Spleen (tissue), 11 donors: ENCODE measurements around the gene NCAPD3. TPM values are rescaled to one million over a fixed set of nuclear protein-coding genes. Genes with fewer than 3 reads are reported as not detected.

ENCODE experiments used
- DNase-seq: peaks from one replicate; pipeline ENCODE4 v3.0.0-alpha.2; 2020
- H3K27ac ChIP-seq, 8 donors: fragments of 200-600 bp; sonication (generic) in 7 of 8; 1 replicate in 4 of 8; 2 replicates in 4 of 8; pipeline versions ENCODE4 v1.5.0 to v1.8.0; 2016 to 2021; ENCODE audit warnings: inconsistent platforms in 4 of 8, mild to moderate bottlenecking in 4 of 8, moderate library complexity in 1 of 8
- H3K27me3 ChIP-seq, 7 donors: fragments of 200-600 bp; sonication (generic) in 6 of 7; replicated peaks in 1 of 7; 1 replicate in 4 of 7; 2 replicates in 3 of 7; pipeline versions ENCODE4 v1.5.0 to v1.8.0; 2016 to 2021; ENCODE audit warnings: inconsistent platforms in 3 of 7, mild to moderate bottlenecking in 1 of 7
- H3K36me3 ChIP-seq, 6 donors: fragments of 200-600 bp; sonication (generic) in 5 of 6; 1 replicate in 4 of 6; 2 replicates in 2 of 6; pipeline versions ENCODE4 v1.5.0 to v1.8.0; 2016 to 2021; ENCODE audit warnings: inconsistent platforms in 2 of 6
- H3K4me1 ChIP-seq, 6 donors: fragments of 200-600 bp; sonication (generic) in 5 of 6; 1 replicate in 3 of 6; 2 replicates in 3 of 6; pipeline versions ENCODE4 v1.5.0 to v1.8.0; 2016 to 2021; ENCODE audit warnings: inconsistent platforms in 3 of 6
- H3K4me3 ChIP-seq, 8 donors: fragments of 200-600 bp; sonication (generic) in 7 of 8; 1 replicate in 4 of 8; 2 replicates in 4 of 8; pipeline versions ENCODE4 v1.5.0 to v1.8.0; 2016 to 2021; ENCODE audit warnings: inconsistent platforms in 4 of 8, mild to moderate bottlenecking in 4 of 8, moderate library complexity in 2 of 8
- H3K9me3 ChIP-seq, 8 donors: fragments of 200-600 bp; sonication (generic) in 7 of 8; 1 replicate in 4 of 8; 2 replicates in 4 of 8; pipeline versions ENCODE4 v1.5.0 to v1.8.0; 2016 to 2021; ENCODE audit warnings: inconsistent platforms in 4 of 8
- POLR2A ChIP-seq, 3 donors: fragments of 450-650 bp; IDR thresholded peaks; one replicate each; pipeline ENCODE4 v1.5.1; 2017; ENCODE audit warnings: antibody characterized with exemption in 3 of 3, mild to moderate bottlenecking in 1 of 3
- POLR2AphosphoS5 ChIP-seq, 3 donors: sonication (generic); formaldehyde crosslinking; IDR thresholded peaks; one replicate each; pipeline ENCODE4 v1.5.1; 2017; ENCODE audit warnings: antibody characterized with exemption in 3 of 3
- WGBS, 5 donors: extraction: QIAGEN DNeasy Blood & Tissue Kit in 3 of 5; methylation state at CpG; one replicate each; pipeline versions ENCODE4 v1.1.5 to v1.1.7; 2013 to 2018; 5-methylcytosine and 5-hydroxymethylcytosine counted together
- intact Hi-C: fragments of 100-400 bp; cut with DNase I; formaldehyde crosslinking; loops from one replicate; pipeline ENCODE4 v1.15.0; 2023; ENCODE audit warnings: low total_unique reads
- polyA plus RNA-seq, 3 donors: library from polyadenylated mRNA; stranded (reverse); fragments of 200-250 nt; gene quantifications; one replicate each; pipeline ENCODE4 v1.2.1, GENCODE V29; 2013
- total RNA-seq, 7 donors: library from RNA; depleted of rRNA in 3 of 7; stranded (reverse); fragments of >200 nt in 3 of 7; fragmentation: NEBNext Ultra II Directional in 4 of 7; extraction: Animal tissue kit (Norgen Biotek cat#: 25700) in 4 of 7; gene quantifications; one replicate each; pipeline versions ENCODE4 v1.1.0 to v1.2.1, GENCODE V29; 2016 to 2021
- TF ChIP-seq, protein P1 (sequence below), 11 experiments: fragments of 200-600 bp in 7 of 11; fragments of 450-650 bp in 4 of 11; sonication (generic) in 4 of 11; IDR thresholded peaks in 8 of 11; conservative IDR thresholded peaks in 3 of 11; 1 replicate in 7 of 11; 2 replicates in 4 of 11; pipeline versions ENCODE4 v1.4.0 to v1.8.0; 2016 to 2021; ENCODE audit warnings: antibody characterized with exemption in 11 of 11, inconsistent platforms in 4 of 11, mild to moderate bottlenecking in 1 of 11
- donor health status: healthy with polysubstance abuse.
- donor health status: DM: no; HTN: no; CAD: no; lungs with moderate emphysema.
- donor health status: DM: no; HTN: no; CAD: no.
- donor health status: Bipolar disorder and iron deficiency.
- donor health status: healthy.
- donor health status: DM: no; HTN: no; CAD: no.
- donor health status: DM: yes; HTN: yes; CAD: no.

The NCAPD3 gene
- total and polyA plus RNA-seq, 10 donors = 3.0 to 33.0 (median 22.1) TPM

DNA sequence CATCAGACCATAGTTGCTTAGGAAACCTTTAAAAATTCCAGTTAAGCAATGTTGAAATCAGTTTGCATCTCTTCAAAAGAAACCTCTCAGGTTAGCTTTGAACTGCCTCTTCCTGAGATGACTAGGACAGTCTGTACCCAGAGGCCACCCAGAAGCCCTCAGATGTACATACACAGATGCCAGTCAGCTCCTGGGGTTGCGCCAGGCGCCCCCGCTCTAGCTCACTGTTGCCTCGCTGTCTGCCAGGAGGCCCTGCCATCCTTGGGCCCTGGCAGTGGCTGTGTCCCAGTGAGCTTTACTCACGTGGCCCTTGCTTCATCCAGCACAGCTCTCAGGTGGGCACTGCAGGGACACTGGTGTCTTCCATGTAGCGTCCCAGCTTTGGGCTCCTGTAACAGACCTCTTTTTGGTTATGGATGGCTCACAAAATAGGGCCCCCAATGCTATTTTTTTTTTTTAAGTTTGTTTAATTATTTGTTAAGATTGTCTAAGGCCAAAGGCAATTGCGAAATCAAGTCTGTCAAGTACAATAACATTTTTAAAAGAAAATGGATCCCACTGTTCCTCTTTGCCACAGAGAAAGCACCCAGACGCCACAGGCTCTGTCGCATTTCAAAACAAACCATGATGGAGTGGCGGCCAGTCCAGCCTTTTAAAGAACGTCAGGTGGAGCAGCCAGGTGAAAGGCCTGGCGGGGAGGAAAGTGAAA, 73.4 kb downstream of the NCAPD3 start:
- no peaks in the 10 kb centered on the region for H3K4me1 ChIP-seq
- H3K27ac ChIP-seq = no peak overlapping the region
- no peaks in the 10 kb centered on the region for H3K27me3 ChIP-seq
- WGBS, 5 donors = 90 to 94% (median 91%) methylated on average over 12 of the region's 12 CpGs
- intact Hi-C loops = no loop called here
- H3K36me3 ChIP-seq = peaks cover 0 to 100% (median 45%) of the 10 kb centered on the region in 6 donors
- no peak for TF ChIP-seq POLR2AphosphoS5 (IDR thresholded peaks at IDR 0.05)
- TF ChIP-seq, protein P1, sequence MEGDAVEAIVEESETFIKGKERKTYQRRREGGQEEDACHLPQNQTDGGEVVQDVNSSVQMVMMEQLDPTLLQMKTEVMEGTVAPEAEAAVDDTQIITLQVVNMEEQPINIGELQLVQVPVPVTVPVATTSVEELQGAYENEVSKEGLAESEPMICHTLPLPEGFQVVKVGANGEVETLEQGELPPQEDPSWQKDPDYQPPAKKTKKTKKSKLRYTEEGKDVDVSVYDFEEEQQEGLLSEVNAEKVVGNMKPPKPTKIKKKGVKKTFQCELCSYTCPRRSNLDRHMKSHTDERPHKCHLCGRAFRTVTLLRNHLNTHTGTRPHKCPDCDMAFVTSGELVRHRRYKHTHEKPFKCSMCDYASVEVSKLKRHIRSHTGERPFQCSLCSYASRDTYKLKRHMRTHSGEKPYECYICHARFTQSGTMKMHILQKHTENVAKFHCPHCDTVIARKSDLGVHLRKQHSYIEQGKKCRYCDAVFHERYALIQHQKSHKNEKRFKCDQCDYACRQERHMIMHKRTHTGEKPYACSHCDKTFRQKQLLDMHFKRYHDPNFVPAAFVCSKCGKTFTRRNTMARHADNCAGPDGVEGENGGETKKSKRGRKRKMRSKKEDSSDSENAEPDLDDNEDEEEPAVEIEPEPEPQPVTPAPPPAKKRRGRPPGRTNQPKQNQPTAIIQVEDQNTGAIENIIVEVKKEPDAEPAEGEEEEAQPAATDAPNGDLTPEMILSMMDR (IDR thresholded peaks at IDR 0.05 in 8 of 11, conservative IDR thresholded peaks at IDR 0.05 in 3 of 11) = no peak
- no peak for TF ChIP-seq POLR2A (IDR thresholded peaks at IDR 0.05)
- no peaks in the 10 kb centered on the region for H3K9me3 ChIP-seq
- no peak overlapping the region for H3K4me3 ChIP-seq
- no peak for DNase-seq

DNA sequence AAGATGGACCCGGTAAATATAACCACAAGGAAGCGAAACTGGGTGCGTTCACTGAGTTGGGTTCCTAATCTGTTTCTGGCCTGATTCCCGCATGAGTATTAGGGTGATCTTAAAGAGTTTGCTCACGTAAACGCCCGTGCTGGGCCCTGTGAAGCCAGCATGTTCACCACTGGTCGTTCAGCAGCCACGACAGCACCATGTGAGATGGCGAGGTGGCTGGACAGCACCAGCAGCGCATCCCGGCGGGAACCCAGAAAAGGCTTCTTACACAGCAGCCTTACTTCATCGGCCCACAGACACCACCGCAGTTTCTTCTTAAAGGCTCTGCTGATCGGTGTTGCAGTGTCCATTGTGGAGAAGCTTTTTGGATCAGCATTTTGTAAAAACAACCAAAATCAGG, 74.4 kb downstream of the NCAPD3 start:
- no peaks in the 10 kb centered on the region for H3K4me1 ChIP-seq
- no peak for DNase-seq
- no peaks in the 10 kb centered on the region for H3K27me3 ChIP-seq
- 93 to 97% (median 94%) methylated on average over 16 of the region's 16 CpGs for WGBS, 5 donors
- peaks cover 0 to 100% (median 41%) of the 10 kb centered on the region in 6 donors for H3K36me3 ChIP-seq
- TF ChIP-seq, protein P1 (IDR thresholded peaks at IDR 0.05 in 8 of 11, conservative IDR thresholded peaks at IDR 0.05 in 3 of 11) = no peak
- TF ChIP-seq POLR2AphosphoS5 (IDR thresholded peaks at IDR 0.05) (no peak), POLR2A (IDR thresholded peaks at IDR 0.05) (no peak)
- H3K27ac ChIP-seq = no peak overlapping the region
- no peaks in the 10 kb centered on the region for H3K9me3 ChIP-seq
- intact Hi-C loops = loop anchor here (10.0 kb wide), 1 partner anchor 225 kb away; no protein-coding TSS in a partner anchor
- H3K4me3 ChIP-seq = no peak overlapping the region

GRCh38 chr11:134146598-134146997, 77.2 kb downstream of the NCAPD3 start:
- intact Hi-C loops = loop anchor here (10.0 kb wide), 1 partner anchor 222 kb away; no protein-coding TSS in a partner anchor
- Histone ChIP-seq H3K27ac (no peak overlapping the region), H3K36me3 (peaks cover 0 to 87% (median 28%) of the 10 kb centered on the region in 6 donors), H3K27me3 (no peaks in the 10 kb centered on the region), H3K9me3 (no peaks in the 10 kb centered on the region), H3K4me1 (no peaks in the 10 kb centered on the region), H3K4me3 (no peak overlapping the region)
- TF ChIP-seq POLR2A (IDR thresholded peaks at IDR 0.05) (no peak), POLR2AphosphoS5 (IDR thresholded peaks at IDR 0.05) (no peak)
- TF ChIP-seq, protein P1 (IDR thresholded peaks at IDR 0.05 in 8 of 11, conservative IDR thresholded peaks at IDR 0.05 in 3 of 11) = no peak
- no peak for DNase-seq
- 95 to 98% (median 97%) methylated on average over 3 of the region's 3 CpGs for WGBS, 5 donors

DNA sequence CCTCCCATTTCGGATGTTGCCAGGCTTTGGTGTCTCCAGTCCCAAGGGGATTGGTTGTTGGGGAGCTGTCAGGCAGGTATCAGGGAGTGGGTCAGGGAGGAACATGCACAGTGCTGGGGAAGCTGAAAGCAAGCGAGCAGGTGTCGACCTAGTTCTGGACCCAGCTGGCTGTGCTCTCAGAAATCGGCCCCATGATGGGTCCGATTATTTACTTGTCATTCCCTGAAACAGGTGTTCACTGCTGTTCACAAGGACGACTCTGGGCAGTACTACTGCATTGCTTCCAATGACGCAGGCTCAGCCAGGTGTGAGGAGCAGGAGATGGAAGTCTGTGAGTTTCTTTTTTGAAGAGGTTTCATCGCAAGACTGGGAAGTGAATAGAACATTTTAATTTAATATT, 78.1 kb downstream of the NCAPD3 start:
- H3K36me3 ChIP-seq = peaks cover 0 to 87% (median 24%) of the 10 kb centered on the region in 6 donors
- no peak overlapping the region for H3K27ac ChIP-seq
- no peak for DNase-seq
- H3K4me1 ChIP-seq = no peaks in the 10 kb centered on the region
- intact Hi-C loops = loop anchor here (10.0 kb wide), 1 partner anchor 221 kb away; no protein-coding TSS in a partner anchor
- no peaks in the 10 kb centered on the region for H3K27me3 ChIP-seq
- H3K9me3 ChIP-seq = no peaks in the 10 kb centered on the region
- TF ChIP-seq POLR2AphosphoS5 (IDR thresholded peaks at IDR 0.05) (no peak), POLR2A (IDR thresholded peaks at IDR 0.05) (no peak)
- TF ChIP-seq, protein P1 (IDR thresholded peaks at IDR 0.05 in 8 of 11, conservative IDR thresholded peaks at IDR 0.05 in 3 of 11) = no peak
- H3K4me3 ChIP-seq = no peak overlapping the region
- WGBS, 5 donors = 91 to 95% (median 92%) methylated on average over 8 of the region's 8 CpGs
